Heart left ventricle (tissue), 13 donors: ENCODE data around the gene PI4KA.
"Not testable (repeated sequence)": the region's sequence is repeated elsewhere in the genome, so short reads cannot be mapped to it uniquely, and the experiment has no call there.

Experiments used
- POLR2A ChIP-seq, 2 donors: fragments of 450-650 bp; IDR thresholded peaks; one replicate each; pipeline ENCODE4 v1.6.1; 2017; ENCODE audit warnings: antibody characterized with exemption in 2 of 2, mild to moderate bottlenecking in 2 of 2, moderate library complexity in 2 of 2
- TF ChIP-seq, protein P1 (sequence below), 12 donors: fragments of 200-600 bp; sonication (generic) in 4 of 12; IDR thresholded peaks; one replicate each; pipeline versions ENCODE4 v1.5.0 to v1.8.0; 2018 to 2022; ENCODE audit warnings: antibody characterized with exemption in 12 of 12, mild to moderate bottlenecking in 5 of 12
- donor health status: ischemic (EF 13 %, LVEDD 7.1; RV severe dilation, severe dysfunction).
- donor health status: DM: no; HTN: yes; CAD: no.
- donor health status: DM: no; HTN: no; CAD: no.
- donor health status: ischemic (EF 25% LVEDD 6.9; RV normal size, moderate dysfunction).
- donor health status: ischemic (EF 25% LVEDD 5.7; RV mildly dilated, moderate dysfunction).
- donor health status: ischemic (EF 35%, LVEDD 5.7; RV mildly dilated, moderate dysfunction).
- donor health status: nonischemic (EF 11% LVEDD 7.7; RV severe dilation, severe dysfunction).
- donor health status: DM: yes; HTN: yes; CAD: no.
- donor health status: PGD.
- donor health status: ischemic (EF 29% LVEDD 5.4; RV normal size, mild dysfunction).
- donor health status: nonischemic (EF 23%, LVEDD 6.1; RV moderate dilation, normal function).

DNA sequence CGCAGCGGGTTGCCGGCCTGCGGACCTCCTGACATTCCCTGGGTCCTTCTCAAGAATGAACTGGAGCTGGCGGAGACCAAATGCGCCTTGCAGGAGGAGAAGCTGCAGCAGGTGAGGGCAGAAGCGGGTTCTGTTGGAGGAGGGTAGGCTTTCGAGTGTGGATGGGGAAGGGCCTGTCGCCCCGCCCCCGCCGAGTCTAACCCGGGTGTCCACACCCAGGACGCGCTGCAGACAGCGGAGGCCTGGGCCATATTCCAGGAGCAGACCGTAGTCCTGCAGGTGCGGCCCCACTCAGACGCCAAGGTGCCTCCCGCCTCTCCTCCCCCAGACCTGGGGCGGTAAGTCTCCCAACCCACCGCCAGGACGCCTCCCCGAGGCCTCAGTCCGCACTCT, 155.2 kb downstream of the PI4KA start:
- TF ChIP-seq, protein P1, sequence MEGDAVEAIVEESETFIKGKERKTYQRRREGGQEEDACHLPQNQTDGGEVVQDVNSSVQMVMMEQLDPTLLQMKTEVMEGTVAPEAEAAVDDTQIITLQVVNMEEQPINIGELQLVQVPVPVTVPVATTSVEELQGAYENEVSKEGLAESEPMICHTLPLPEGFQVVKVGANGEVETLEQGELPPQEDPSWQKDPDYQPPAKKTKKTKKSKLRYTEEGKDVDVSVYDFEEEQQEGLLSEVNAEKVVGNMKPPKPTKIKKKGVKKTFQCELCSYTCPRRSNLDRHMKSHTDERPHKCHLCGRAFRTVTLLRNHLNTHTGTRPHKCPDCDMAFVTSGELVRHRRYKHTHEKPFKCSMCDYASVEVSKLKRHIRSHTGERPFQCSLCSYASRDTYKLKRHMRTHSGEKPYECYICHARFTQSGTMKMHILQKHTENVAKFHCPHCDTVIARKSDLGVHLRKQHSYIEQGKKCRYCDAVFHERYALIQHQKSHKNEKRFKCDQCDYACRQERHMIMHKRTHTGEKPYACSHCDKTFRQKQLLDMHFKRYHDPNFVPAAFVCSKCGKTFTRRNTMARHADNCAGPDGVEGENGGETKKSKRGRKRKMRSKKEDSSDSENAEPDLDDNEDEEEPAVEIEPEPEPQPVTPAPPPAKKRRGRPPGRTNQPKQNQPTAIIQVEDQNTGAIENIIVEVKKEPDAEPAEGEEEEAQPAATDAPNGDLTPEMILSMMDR (IDR thresholded peaks at IDR 0.05) = not testable (repeated sequence)
- not testable (repeated sequence) for TF ChIP-seq POLR2A (IDR thresholded peaks at IDR 0.05)
